HepG2 (cell line): ENCODE data around the gene CPSF4. TPM values are rescaled to one million over a fixed set of nuclear protein-coding genes. Genes with fewer than 3 reads are reported as not detected.

ENCODE experiments used
- ATAC-seq: fragments of 200-7000 bp; cut with Tn5 transposase; 3 replicates; pipeline ENCODE4 v1.9.1; 2020; ENCODE audit warnings: mild to moderate bottlenecking, moderate library complexity
- BruUV-seq: library from RNA; stranded (reverse); fragments of 400-500 nt; replicated peaks from 2 replicates; lab custom pipeline; 2021; lab: Mats Ljungman, UMichigan
- CTCF ChIA-PET: fragments of 300-600 bp; formaldehyde crosslinking; extraction: SDS; loops from one replicate; lab custom pipeline; 2021; ENCODE audit warnings: low total read pairs, inconsistent platforms, low intra/inter-chr PET ratio; lab: Yijun Ruan, JAX
- POLR2A ChIA-PET: fragments of 350-600 bp; sonication (Branson Sonifier 250); formaldehyde crosslinking; loops from one replicate; lab custom pipeline; 2020; ENCODE audit warnings: antibody characterized with exemption, inconsistent platforms; lab: Yijun Ruan, JAX
- DNase-seq: peaks from one replicate; pipeline ENCODE4 v3.0.0-alpha.2; 2015; ENCODE audit warnings: low spot score
- FAIRE-seq: peaks from 3 replicates; lab custom pipeline; 2011; peaks lifted over from hg19 to GRCh38; lab: Jason Lieb, UNC
- H2AFZ ChIP-seq: one replicate; pipeline ENCODE4 v1.6.1; 2011; ENCODE audit warnings: low read length, inconsistent platforms
- H3K27ac ChIP-seq: fragments of 300-600 bp; 3 replicates; pipeline ENCODE4 v1.8.0; 2011; ENCODE audit warnings: mixed run types, mild to moderate bottlenecking, mixed read lengths, low read length, inconsistent platforms; ENCODE audit not compliant: insufficient read depth; ENCODE audit errors: extremely low read length
- H3K27me3 ChIP-seq, 2 experiments: fragments of 200-600 bp in 1 of 2; 2 replicates in 1 of 2; 3 replicates in 1 of 2; pipeline versions ENCODE4 v1.6.0 to v1.8.0; 2011; ENCODE audit warnings: low read length in 2 of 2, mild to moderate bottlenecking in 2 of 2, moderate library complexity in 2 of 2, inconsistent platforms in 1 of 2; ENCODE audit not compliant: insufficient read depth in 2 of 2, control insufficient read depth in 1 of 2
- H3K36me3 ChIP-seq, 2 experiments: fragments of 200-600 bp in 1 of 2; replicated peaks in 1 of 2; 2 replicates in 1 of 2; 3 replicates in 1 of 2; pipeline versions ENCODE4 v1.5.1 to v1.8.0; 2011; ENCODE audit warnings: low read length in 2 of 2, inconsistent platforms in 1 of 2; ENCODE audit not compliant: insufficient read depth in 2 of 2, control insufficient read depth in 1 of 2
- H3K4me1 ChIP-seq: 2 replicates; pipeline ENCODE4 v1.5.1; 2012; ENCODE audit warnings: low read length, inconsistent platforms; ENCODE audit not compliant: insufficient read depth
- H3K4me2 ChIP-seq: 2 replicates; pipeline ENCODE4 v1.6.0; 2011; ENCODE audit warnings: low read depth, low read length, inconsistent platforms
- H3K4me3 ChIP-seq, 3 experiments: fragments of 200-600 bp in 1 of 3; sonication (generic), shearing (Covaris generic) in 1 of 3; replicated peaks in 1 of 3; 2 replicates each; pipeline ENCODE4 v1.5.1; 2011 to 2016; ENCODE audit warnings: low read length in 3 of 3, inconsistent platforms in 2 of 3, low read depth in 2 of 3, mild to moderate bottlenecking in 2 of 3, control low read depth in 1 of 3, mixed read lengths in 1 of 3; ENCODE audit not compliant: insufficient read depth in 1 of 3
- H3K79me2 ChIP-seq: one replicate; pipeline ENCODE4 v1.6.1; 2011; ENCODE audit warnings: low read length, inconsistent platforms; ENCODE audit not compliant: insufficient read depth
- H3K9ac ChIP-seq: 2 replicates; pipeline ENCODE4 v1.6.0; 2011; ENCODE audit warnings: mild to moderate bottlenecking, low read depth, low read length, inconsistent platforms; ENCODE audit not compliant: insufficient read depth
- H3K9me3 ChIP-seq: 2 replicates; pipeline ENCODE4 v1.5.1; 2012; ENCODE audit warnings: mild to moderate bottlenecking, low read length
- H4K20me1 ChIP-seq: 2 replicates; pipeline ENCODE4 v1.6.0; 2011; ENCODE audit warnings: inconsistent platforms, mild to moderate bottlenecking, low read length, moderate library complexity; ENCODE audit not compliant: insufficient read depth
- AGO1 ChIP-seq: fragments of 200-400 bp; formaldehyde crosslinking; IDR thresholded peaks from 2 replicates; pipeline ENCODE4 v1.6.1; 2017; ENCODE audit warnings: mild to moderate bottlenecking, low read depth, low read length, moderate library complexity; ENCODE audit not compliant: poor library complexity, severe bottlenecking
- AGO2 ChIP-seq: fragments of 200-400 bp; formaldehyde crosslinking; optimal IDR thresholded peaks from 2 replicates; pipeline ENCODE3; 2017; ENCODE audit warnings: mild to moderate bottlenecking, low read depth, low read length, moderate library complexity
- HDAC1 ChIP-seq: sonication (generic); formaldehyde crosslinking; IDR thresholded peaks from 2 replicates; pipeline ENCODE4 v1.5.1; 2020; ENCODE audit warnings: mild to moderate bottlenecking, missing genetic modification reagents
- HNRNPLL ChIP-seq: fragments of 200-400 bp; formaldehyde crosslinking; IDR thresholded peaks from 2 replicates; pipeline ENCODE4 v1.6.1; 2017; ENCODE audit warnings: mild to moderate bottlenecking, low read depth, low read length; ENCODE audit not compliant: poor library complexity, severe bottlenecking
- KLF13 ChIP-seq: sonication (generic); formaldehyde crosslinking; IDR thresholded peaks from 2 replicates; pipeline ENCODE4 v1.4.0; 2020; ENCODE audit warnings: mild to moderate bottlenecking, missing genetic modification reagents
- POLR2A ChIP-seq, 2 experiments: IDR thresholded peaks; 2 replicates each; pipeline ENCODE4 v1.6.1; 2011; ENCODE audit warnings: low read depth in 2 of 2, low read length in 2 of 2, mild to moderate bottlenecking in 1 of 2, moderate library complexity in 1 of 2; ENCODE audit not compliant: insufficient read depth in 1 of 2
- POLR2G ChIP-seq: fragments of 200-400 bp; formaldehyde crosslinking; IDR thresholded peaks from 2 replicates; pipeline ENCODE4 v1.6.1; 2018; ENCODE audit warnings: mild to moderate bottlenecking, low read depth, low read length, moderate library complexity
- SMAD1 ChIP-seq: sonication (generic); formaldehyde crosslinking; IDR thresholded peaks from 2 replicates; pipeline ENCODE4 v1.4.0; 2020; ENCODE audit warnings: missing genetic modification reagents, low read depth, mild to moderate bottlenecking, borderline replicate concordance
- SMYD3 ChIP-seq: sonication (generic); formaldehyde crosslinking; IDR thresholded peaks from 2 replicates; pipeline ENCODE4 v1.8.1; 2023; ENCODE audit warnings: mild to moderate bottlenecking, missing genetic modification reagents
- ZNF281 ChIP-seq: sonication (generic); formaldehyde crosslinking; IDR thresholded peaks from 2 replicates; pipeline ENCODE4 v1.4.0; 2020; ENCODE audit warnings: missing genetic modification reagents, borderline replicate concordance
- ZNF878 ChIP-seq: sonication (generic); formaldehyde crosslinking; IDR thresholded peaks from 2 replicates; pipeline ENCODE4 v1.8.1; 2023; ENCODE audit warnings: mild to moderate bottlenecking, missing genetic modification reagents, moderate library complexity
- WGBS: methylation state at CpG from one replicate; pipeline ENCODE4 v1.1.6; 2017; ENCODE audit warnings: low lambda C conversion rate; 5-methylcytosine and 5-hydroxymethylcytosine counted together
- in situ Hi-C: cut with HindIII; loops from 2 replicates; pipeline ENCODE4 v1.10.0; 2017; ENCODE audit warnings: low pct_unique_long_range_greater_than_20kb; ENCODE audit not compliant: extremely low pct_ligation_motif_present
- intact Hi-C: fragments of 100-400 bp; cut with micrococcal nuclease; formaldehyde crosslinking; loops from one replicate; pipeline ENCODE4 v1.10.0; 2022; ENCODE audit not compliant: unreplicated experiment
- polyA plus RNA-seq, 8 experiments: library from polyadenylated mRNA; depleted of rRNA in 3 of 8; stranded (reverse) in 7 of 8; unstranded in 1 of 8; fragments of >200 nt; fragmentation: Illumina TruSeq in 4 of 8; extraction: Trizol in 4 of 8; gene quantifications; 2 replicates each; pipeline versions ENCODE4 v1.2.1 to v1.2.3, GENCODE V29; 2011 to 2016; ENCODE audit warnings: low read depth in 4 of 8, missing spikeins in 1 of 8, mixed read lengths in 1 of 8; ENCODE audit not compliant: insufficient read depth in 1 of 8
- total RNA-seq, 5 experiments: library from RNA; depleted of rRNA; stranded (reverse); fragments of >200 nt; fragmentation: Illumina TruSeq; extraction: Trizol; gene quantifications; 2 replicates each; pipeline ENCODE4 v1.2.3, GENCODE V29; 2016; ENCODE audit warnings: low read depth in 1 of 5
- TF ChIP-seq, protein P1 (sequence below), 2 experiments: sonication (generic) in 1 of 2; formaldehyde crosslinking in 1 of 2; IDR thresholded peaks; 2 replicates each; pipeline versions ENCODE4 v1.6.1 to v1.9.0; 2014 to 2022; ENCODE audit warnings: antibody characterized with exemption in 1 of 2, borderline replicate concordance in 1 of 2, inconsistent platforms in 1 of 2, low read depth in 1 of 2, missing genetic modification reagents in 1 of 2

CPSF4 gene
- total and polyA plus RNA-seq, 2 of the 13 experiments (the other 11 are each of a cell fraction or from before 2014, with no cell fraction given): 34.1 to 49.6 TPM

DNA sequence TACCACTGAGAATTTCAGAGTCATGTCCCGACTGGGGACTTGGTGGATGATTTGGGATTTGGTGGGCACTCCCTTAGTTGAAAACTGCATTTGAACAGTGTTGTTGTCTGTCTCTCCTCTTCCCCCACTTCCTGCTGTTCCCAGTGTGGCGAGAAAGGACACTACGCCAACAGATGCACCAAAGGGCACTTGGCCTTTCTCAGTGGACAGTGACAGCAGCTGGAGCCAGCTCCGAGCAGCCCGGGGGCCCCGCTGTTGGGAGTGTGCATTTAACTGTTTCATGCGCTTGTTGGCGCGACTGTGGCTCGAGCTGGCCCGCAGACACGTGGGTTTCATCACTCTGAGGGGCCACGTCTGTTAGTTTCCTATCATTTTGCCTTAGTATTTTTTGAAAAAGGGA is 17.5 kb downstream of the CPSF4 start:
- FAIRE-seq: no peak
- H3K27me3 ChIP-seq: no peaks in the 10 kb centered on the region
- intact Hi-C loops (no loop called here), in situ Hi-C loops (no loop called here)
- TF ChIP-seq AGO2 (peak; percentile 62), AGO1 (peak; percentile 57), SMAD1 (CRISPR knock-in tag) (no peak), POLR2A (IDR thresholded peaks at IDR 0.05; ENCODE audit: insufficient read depth in 1 of 2, low read depth in 2 of 2, low read length in 2 of 2) (peak in 1 of 2 experiments; percentile 23; a peak in 1 of 4 replicates), SMYD3 (no peak), KLF13 (CRISPR knock-in tag) (no peak), ZNF878 (CRISPR knock-in tag) (no peak), HNRNPLL (no peak), HDAC1 (no peak), ZNF281 (CRISPR knock-in tag) (no peak), POLR2G (peak; percentile 48; the same call in 1 of the 2 replicates)
- TF ChIP-seq, protein P1, sequence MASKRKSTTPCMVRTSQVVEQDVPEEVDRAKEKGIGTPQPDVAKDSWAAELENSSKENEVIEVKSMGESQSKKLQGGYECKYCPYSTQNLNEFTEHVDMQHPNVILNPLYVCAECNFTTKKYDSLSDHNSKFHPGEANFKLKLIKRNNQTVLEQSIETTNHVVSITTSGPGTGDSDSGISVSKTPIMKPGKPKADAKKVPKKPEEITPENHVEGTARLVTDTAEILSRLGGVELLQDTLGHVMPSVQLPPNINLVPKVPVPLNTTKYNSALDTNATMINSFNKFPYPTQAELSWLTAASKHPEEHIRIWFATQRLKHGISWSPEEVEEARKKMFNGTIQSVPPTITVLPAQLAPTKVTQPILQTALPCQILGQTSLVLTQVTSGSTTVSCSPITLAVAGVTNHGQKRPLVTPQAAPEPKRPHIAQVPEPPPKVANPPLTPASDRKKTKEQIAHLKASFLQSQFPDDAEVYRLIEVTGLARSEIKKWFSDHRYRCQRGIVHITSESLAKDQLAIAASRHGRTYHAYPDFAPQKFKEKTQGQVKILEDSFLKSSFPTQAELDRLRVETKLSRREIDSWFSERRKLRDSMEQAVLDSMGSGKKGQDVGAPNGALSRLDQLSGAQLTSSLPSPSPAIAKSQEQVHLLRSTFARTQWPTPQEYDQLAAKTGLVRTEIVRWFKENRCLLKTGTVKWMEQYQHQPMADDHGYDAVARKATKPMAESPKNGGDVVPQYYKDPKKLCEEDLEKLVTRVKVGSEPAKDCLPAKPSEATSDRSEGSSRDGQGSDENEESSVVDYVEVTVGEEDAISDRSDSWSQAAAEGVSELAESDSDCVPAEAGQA (IDR thresholded peaks at IDR 0.05; ENCODE audit: low read depth): no peak
- TF ChIP-seq, protein P1 (CRISPR knock-in tag; IDR thresholded peaks at IDR 0.05; ENCODE audit: borderline replicate concordance): no peak
- peaks cover 30% of the 10 kb centered on the region for H3K79me2 ChIP-seq
- H4K20me1 ChIP-seq: peaks cover 41% of the 10 kb centered on the region
- no peak for ATAC-seq
- CTCF ChIA-PET: no interaction called here
- no peak overlapping the region for H2AFZ ChIP-seq
- H3K27ac ChIP-seq: no peak overlapping the region
- H3K4me3 ChIP-seq: no peak overlapping the region
- peaks cover 13% of the 10 kb centered on the region for H3K4me1 ChIP-seq
- no peak overlapping the region for H3K9ac ChIP-seq
- DNase-seq: no peak
- no TSS peak for BruUV-seq
- H3K36me3 ChIP-seq: peaks cover 25 to 97% of the 10 kb centered on the region in 2 experiments
- POLR2A ChIA-PET: interaction anchor here (3.8 kb wide), 1 partner anchor 9 kb away, joined by 16 read pairs; the partner anchor contains the start of gene ATP5MF
- H3K4me2 ChIP-seq: no peak overlapping the region
- WGBS: 93% methylated on average over 13 of the region's 13 CpGs
- no peaks in the 10 kb centered on the region for H3K9me3 ChIP-seq
